Body of pancreas (tissue), 4 donors: ENCODE results near the gene KANK2. TPM values are rescaled to one million over a fixed set of nuclear protein-coding genes. Genes with fewer than 3 reads are reported as not detected.
"Not testable (repeated sequence)": the region's sequence is repeated elsewhere in the genome, so short reads cannot be mapped to it uniquely, and the experiment has no call there.

ENCODE experiments used
- ATAC-seq: fragments of 150-250 bp; one replicate; pipeline ENCODE4 v1.9.1; 2016
- DNase-seq, 4 donors: peaks; one replicate each; pipeline ENCODE4 v3.0.0-alpha.2; 2019
- H3K27ac ChIP-seq, 4 donors: fragments of 200-600 bp; sonication (generic); 1 replicate in 3 of 4; 2 replicates in 1 of 4; pipeline versions ENCODE4 v1.5.1 to v1.6.1; 2016 to 2019; ENCODE audit warnings: mild to moderate bottlenecking in 1 of 4, mixed read lengths in 1 of 4, moderate library complexity in 1 of 4
- H3K27me3 ChIP-seq, 2 donors: fragments of 200-600 bp; sonication (generic); one replicate each; pipeline ENCODE4 v1.6.0; 2016; ENCODE audit warnings: mild to moderate bottlenecking in 1 of 2
- H3K36me3 ChIP-seq, 2 donors: fragments of 200-600 bp; sonication (generic); replicated peaks in 1 of 2; 2 replicates each; pipeline ENCODE4 v1.5.1; 2016; ENCODE audit warnings: low read depth in 2 of 2; ENCODE audit not compliant: insufficient read depth in 1 of 2
- H3K4me1 ChIP-seq: fragments of 200-600 bp; sonication (generic); one replicate; pipeline ENCODE4 v1.6.0; 2016
- H3K4me3 ChIP-seq, 2 donors: fragments of 200-600 bp; sonication (generic); 1 replicate in 1 of 2; 2 replicates in 1 of 2; pipeline ENCODE4 v1.5.1; 2016 to 2019
- H3K9me3 ChIP-seq, 3 donors: fragments of 200-600 bp; sonication (generic); 1 replicate in 2 of 3; 2 replicates in 1 of 3; pipeline ENCODE4 v1.5.1; 2016
- CTCF ChIP-seq, 7 experiments: fragments of 450-650 bp in 4 of 7; fragments of 200-600 bp in 3 of 7; sonication (generic) in 3 of 7; IDR thresholded peaks; one replicate each; pipeline ENCODE4 v1.5.1; 2016 to 2019; ENCODE audit warnings: antibody characterized with exemption in 7 of 7
- POLR2A ChIP-seq, 3 donors: fragments of 450-650 bp; IDR thresholded peaks; one replicate each; pipeline ENCODE4 v1.6.1; 2016; ENCODE audit warnings: antibody characterized with exemption in 3 of 3, mild to moderate bottlenecking in 2 of 3
- WGBS, 2 donors: methylation state at CpG; one replicate each; pipeline ENCODE4 v1.1.5; 2017; 5-methylcytosine and 5-hydroxymethylcytosine counted together
- intact Hi-C: fragments of 100-400 bp; cut with DNase I; formaldehyde crosslinking; loops from one replicate; pipeline ENCODE4 v1.15.1; 2023
- total RNA-seq, 2 donors: library from RNA; depleted of rRNA; stranded (reverse); fragments of >200 nt; gene quantifications; one replicate each; pipeline ENCODE4 v1.1.0, GENCODE V29; 2016

KANK2 gene
- total RNA-seq, 2 donors from 2014 or later, result 133 to 165 TPM

DNA sequence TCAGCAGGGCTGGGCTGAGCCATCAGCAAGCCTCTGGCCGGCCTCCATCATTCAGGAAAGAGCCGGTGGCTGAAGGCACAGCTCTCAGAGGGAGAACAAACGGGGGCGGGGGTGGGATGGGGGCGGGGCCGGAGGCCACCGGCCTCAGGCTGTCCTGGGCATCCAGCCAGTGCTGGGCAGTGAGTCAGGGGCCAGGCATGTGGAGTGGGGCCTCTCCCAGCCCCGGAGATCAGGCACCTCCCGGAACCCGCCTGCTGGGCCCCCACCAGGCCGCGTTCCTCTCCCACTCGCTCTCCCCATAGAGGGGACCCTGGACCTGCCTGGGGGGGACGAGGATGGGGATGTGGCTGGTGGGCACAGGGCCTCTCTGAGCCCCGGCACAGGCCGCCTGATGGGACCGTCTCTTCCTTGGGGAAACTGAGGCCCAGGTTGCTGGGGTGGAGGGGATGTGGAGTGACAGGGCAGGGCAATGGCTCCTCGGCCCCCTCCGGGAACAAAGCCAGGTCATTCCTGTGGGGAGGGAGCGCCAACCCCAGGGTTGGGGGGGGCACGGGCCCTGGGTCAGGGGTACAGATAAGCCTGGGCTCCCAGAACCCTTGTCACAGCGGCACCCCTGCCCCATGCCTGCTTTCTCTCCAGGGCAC is 54.7 kb downstream of the KANK2 start:
- H3K36me3 ChIP-seq, result no peaks in the 10 kb centered on the region
- no peak overlapping the region for H3K4me3 ChIP-seq
- H3K4me1 ChIP-seq, result peaks cover 59% of the 10 kb centered on the region
- peak; percentile 80 to 94 (median 88) for DNase-seq
- TF ChIP-seq CTCF (IDR thresholded peaks at IDR 0.05) (no peak), POLR2A (IDR thresholded peaks at IDR 0.05) (no peak)
- no peaks in the 10 kb centered on the region for H3K27me3 ChIP-seq
- WGBS, 2 donors, result 34% methylated on average over 15 of the region's 22 CpGs; no CpG with 5 or more reads in 1 of the 2 donors
- peak; percentile 78 for ATAC-seq
- H3K9me3 ChIP-seq, result no peaks in the 10 kb centered on the region
- peak overlapping the region; percentile 82 to 96 (median 88) for H3K27ac ChIP-seq
- intact Hi-C loops, result no loop called here

- Histone ChIP-seq H3K9me3 (no peaks in the 10 kb centered on the region), H3K4me3 (no peak overlapping the region), H3K4me1 (peaks cover 63% of the 10 kb centered on the region), H3K27me3 (no peaks in the 10 kb centered on the region), H3K36me3 (no peaks in the 10 kb centered on the region), H3K27ac (peak overlapping the region; percentile 59 to 96 (median 88))
- DNase-seq, result peak in 2 of 4 donors; percentile 34 to 39
- intact Hi-C loops, result no loop called here
- 60 to 80% methylated on average over 1 to 9 of the region's 9 CpGs for WGBS, 2 donors
- no peak for TF ChIP-seq CTCF (IDR thresholded peaks at IDR 0.05)
- no peak for TF ChIP-seq POLR2A (IDR thresholded peaks at IDR 0.05)
- no peak for ATAC-seq
Measured at GRCh38 chr19:11141937-11142527, 55.3 kb downstream of the KANK2 start.

- no peak overlapping the region for H3K4me3 ChIP-seq
- DNase-seq, result no peak
- TF ChIP-seq POLR2A (IDR thresholded peaks at IDR 0.05) (no peak), CTCF (IDR thresholded peaks at IDR 0.05) (no peak)
- H3K4me1 ChIP-seq, result peaks cover 63% of the 10 kb centered on the region
- 87 to 92% methylated on average over 9 of the region's 9 CpGs for WGBS, 2 donors
- no peak overlapping the region for H3K27ac ChIP-seq
- no peaks in the 10 kb centered on the region for H3K27me3 ChIP-seq
- intact Hi-C loops, result no loop called here
- no peaks in the 10 kb centered on the region for H3K9me3 ChIP-seq
- ATAC-seq, result no peak
- H3K36me3 ChIP-seq, result no peaks in the 10 kb centered on the region
Measured at GRCh38 chr19:11140896-11141295, 56.4 kb downstream of the KANK2 start.

DNA sequence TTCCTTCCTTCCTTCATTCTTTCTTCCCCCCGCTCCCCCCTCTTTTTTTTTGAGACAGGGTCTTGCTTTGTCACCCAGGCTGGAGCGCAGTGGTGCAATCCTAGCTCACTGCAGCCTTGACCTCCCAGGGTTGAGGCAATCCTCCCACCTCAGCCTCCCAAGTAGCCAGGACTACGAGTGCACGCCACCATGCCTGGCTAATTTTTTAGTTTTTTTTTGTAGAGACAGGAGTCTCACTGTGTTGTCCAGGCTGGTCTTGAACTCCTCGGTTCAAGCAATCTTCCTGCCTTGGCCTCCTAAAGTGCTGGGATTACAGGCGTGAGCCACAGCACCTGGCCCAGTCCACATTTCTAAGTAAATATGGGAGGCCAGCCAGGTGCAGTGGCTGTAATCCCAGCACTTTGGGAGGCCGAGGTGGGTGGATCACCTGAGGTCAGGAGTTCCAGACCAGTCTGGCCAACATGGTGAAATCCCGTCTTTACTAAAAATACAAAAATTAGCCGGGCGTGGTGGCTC is 57.3 kb downstream of the KANK2 start:
- H3K9me3 ChIP-seq, H3K4me3 ChIP-seq, intact Hi-C loops, H3K27me3 ChIP-seq, H3K36me3 ChIP-seq: not testable (repeated sequence)
- peak; percentile 32 for ATAC-seq
- H3K27ac ChIP-seq, result peak overlapping the region in 3 of 4 donors; percentile 34 to 79 (median 61)
- peak; percentile 73 to 84 (median 78) for DNase-seq
- WGBS, 2 donors, result 43 to 51% methylated on average over 9 to 10 of the region's 10 CpGs
- peaks cover 63% of the 10 kb centered on the region for H3K4me1 ChIP-seq

DNA sequence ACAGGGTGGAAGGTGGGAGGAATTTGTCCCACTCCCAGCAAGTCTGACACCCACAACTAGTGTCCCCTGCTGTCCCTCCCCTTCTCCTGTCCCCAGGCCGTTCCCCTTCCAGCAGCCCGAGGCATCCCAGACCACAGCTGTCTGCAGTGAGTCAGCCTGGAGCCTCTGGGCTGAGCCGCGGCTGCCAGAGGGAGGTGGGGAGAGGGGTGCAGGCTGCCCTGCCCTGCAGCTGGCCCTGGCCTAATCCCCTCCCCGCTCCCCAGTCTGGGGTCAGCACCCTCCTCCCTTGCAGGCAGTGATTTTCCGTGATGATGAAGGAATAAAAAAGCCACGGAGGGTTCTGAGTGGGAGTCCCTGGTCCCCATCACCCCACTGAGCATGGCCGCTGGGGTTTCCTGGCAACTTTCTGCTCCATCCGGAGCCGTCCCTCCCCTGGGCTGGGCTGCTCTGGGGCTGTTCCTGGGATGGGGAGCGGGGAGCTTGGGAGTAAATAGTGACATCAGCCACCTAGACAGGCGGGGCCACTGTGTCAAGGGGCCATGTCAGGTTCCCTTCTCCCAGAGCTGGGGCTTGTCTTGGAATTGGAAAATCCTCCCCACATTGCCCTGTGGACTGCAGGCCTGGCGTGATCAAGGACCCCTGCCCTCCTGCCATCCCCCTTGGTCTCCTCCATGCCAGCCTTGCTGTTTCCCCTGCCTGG is 58.6 kb downstream of the KANK2 start:
- H3K36me3 ChIP-seq, result no peaks in the 10 kb centered on the region
- no peaks in the 10 kb centered on the region for H3K27me3 ChIP-seq
- peaks cover 63% of the 10 kb centered on the region for H3K4me1 ChIP-seq
- ATAC-seq (no peak), DNase-seq (peak in 3 of 4 donors; percentile 51 to 61 (median 51))
- intact Hi-C loops, result no loop called here
- WGBS, 2 donors, result 61 to 67% methylated on average over 4 to 13 of the region's 13 CpGs
- no peak for TF ChIP-seq POLR2A (IDR thresholded peaks at IDR 0.05)
- no peak for TF ChIP-seq CTCF (IDR thresholded peaks at IDR 0.05)
- no peak overlapping the region for H3K4me3 ChIP-seq
- no peaks in the 10 kb centered on the region for H3K9me3 ChIP-seq
- H3K27ac ChIP-seq, result peak overlapping the region; percentile 61 to 85 (median 71)
